Body of pancreas (tissue), 4 donors: ENCODE measurements around the gene SPAG6. TPM values are rescaled to one million over a fixed set of nuclear protein-coding genes. Genes with fewer than 3 reads are reported as not detected.
"Not testable (repeated sequence)": the region's sequence is repeated elsewhere in the genome, so short reads cannot be mapped to it uniquely, and the experiment has no call there.

Experiments used
- ATAC-seq: fragments of 150-250 bp; one replicate; pipeline ENCODE4 v1.9.1; 2016
- DNase-seq, 4 donors: peaks; one replicate each; pipeline ENCODE4 v3.0.0-alpha.2; 2019
- H3K27ac ChIP-seq, 4 donors: fragments of 200-600 bp; sonication (generic); 1 replicate in 3 of 4; 2 replicates in 1 of 4; pipeline versions ENCODE4 v1.5.1 to v1.6.1; 2016 to 2019; ENCODE audit warnings: mild to moderate bottlenecking in 1 of 4, mixed read lengths in 1 of 4, moderate library complexity in 1 of 4
- H3K27me3 ChIP-seq, 2 donors: fragments of 200-600 bp; sonication (generic); one replicate each; pipeline ENCODE4 v1.6.0; 2016; ENCODE audit warnings: mild to moderate bottlenecking in 1 of 2
- H3K36me3 ChIP-seq, 2 donors: fragments of 200-600 bp; sonication (generic); replicated peaks in 1 of 2; 2 replicates each; pipeline ENCODE4 v1.5.1; 2016; ENCODE audit warnings: low read depth in 2 of 2; ENCODE audit not compliant: insufficient read depth in 1 of 2
- H3K4me1 ChIP-seq: fragments of 200-600 bp; sonication (generic); one replicate; pipeline ENCODE4 v1.6.0; 2016
- H3K4me3 ChIP-seq, 2 donors: fragments of 200-600 bp; sonication (generic); 1 replicate in 1 of 2; 2 replicates in 1 of 2; pipeline ENCODE4 v1.5.1; 2016 to 2019
- H3K9me3 ChIP-seq, 3 donors: fragments of 200-600 bp; sonication (generic); 1 replicate in 2 of 3; 2 replicates in 1 of 3; pipeline ENCODE4 v1.5.1; 2016
- POLR2A ChIP-seq, 3 donors: fragments of 450-650 bp; IDR thresholded peaks; one replicate each; pipeline ENCODE4 v1.6.1; 2016; ENCODE audit warnings: antibody characterized with exemption in 3 of 3, mild to moderate bottlenecking in 2 of 3
- WGBS, 2 donors: methylation state at CpG; one replicate each; pipeline ENCODE4 v1.1.5; 2017; 5-methylcytosine and 5-hydroxymethylcytosine counted together
- intact Hi-C: fragments of 100-400 bp; cut with DNase I; formaldehyde crosslinking; loops from one replicate; pipeline ENCODE4 v1.15.1; 2023
- total RNA-seq, 2 donors: library from RNA; depleted of rRNA; stranded (reverse); fragments of >200 nt; gene quantifications; one replicate each; pipeline ENCODE4 v1.1.0, GENCODE V29; 2016
- TF ChIP-seq, protein P1 (sequence below), 7 experiments: fragments of 450-650 bp in 4 of 7; fragments of 200-600 bp in 3 of 7; sonication (generic) in 3 of 7; IDR thresholded peaks; one replicate each; pipeline ENCODE4 v1.5.1; 2016 to 2019; ENCODE audit warnings: antibody characterized with exemption in 7 of 7

The SPAG6 gene
- total RNA-seq, 2 donors from 2014 or later = 0.26 TPM; not detected in 1

GRCh38 chr10:22379059-22379458 lies 33.8 kb downstream of the SPAG6 start:
- Histone ChIP-seq H3K36me3 (no peaks in the 10 kb centered on the region), H3K4me1 (no peaks in the 10 kb centered on the region), H3K4me3 (no peak overlapping the region), H3K27ac (no peak overlapping the region), H3K27me3 (no peaks in the 10 kb centered on the region), H3K9me3 (no peaks in the 10 kb centered on the region)
- DNase-seq (no peak), ATAC-seq (no peak)
- intact Hi-C loops = no loop called here
- 66 to 79% methylated on average over 3 of the region's 3 CpGs for WGBS, 2 donors
- TF ChIP-seq POLR2A (IDR thresholded peaks at IDR 0.05) = no peak
- TF ChIP-seq, protein P1, sequence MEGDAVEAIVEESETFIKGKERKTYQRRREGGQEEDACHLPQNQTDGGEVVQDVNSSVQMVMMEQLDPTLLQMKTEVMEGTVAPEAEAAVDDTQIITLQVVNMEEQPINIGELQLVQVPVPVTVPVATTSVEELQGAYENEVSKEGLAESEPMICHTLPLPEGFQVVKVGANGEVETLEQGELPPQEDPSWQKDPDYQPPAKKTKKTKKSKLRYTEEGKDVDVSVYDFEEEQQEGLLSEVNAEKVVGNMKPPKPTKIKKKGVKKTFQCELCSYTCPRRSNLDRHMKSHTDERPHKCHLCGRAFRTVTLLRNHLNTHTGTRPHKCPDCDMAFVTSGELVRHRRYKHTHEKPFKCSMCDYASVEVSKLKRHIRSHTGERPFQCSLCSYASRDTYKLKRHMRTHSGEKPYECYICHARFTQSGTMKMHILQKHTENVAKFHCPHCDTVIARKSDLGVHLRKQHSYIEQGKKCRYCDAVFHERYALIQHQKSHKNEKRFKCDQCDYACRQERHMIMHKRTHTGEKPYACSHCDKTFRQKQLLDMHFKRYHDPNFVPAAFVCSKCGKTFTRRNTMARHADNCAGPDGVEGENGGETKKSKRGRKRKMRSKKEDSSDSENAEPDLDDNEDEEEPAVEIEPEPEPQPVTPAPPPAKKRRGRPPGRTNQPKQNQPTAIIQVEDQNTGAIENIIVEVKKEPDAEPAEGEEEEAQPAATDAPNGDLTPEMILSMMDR (IDR thresholded peaks at IDR 0.05) = no peak

DNA sequence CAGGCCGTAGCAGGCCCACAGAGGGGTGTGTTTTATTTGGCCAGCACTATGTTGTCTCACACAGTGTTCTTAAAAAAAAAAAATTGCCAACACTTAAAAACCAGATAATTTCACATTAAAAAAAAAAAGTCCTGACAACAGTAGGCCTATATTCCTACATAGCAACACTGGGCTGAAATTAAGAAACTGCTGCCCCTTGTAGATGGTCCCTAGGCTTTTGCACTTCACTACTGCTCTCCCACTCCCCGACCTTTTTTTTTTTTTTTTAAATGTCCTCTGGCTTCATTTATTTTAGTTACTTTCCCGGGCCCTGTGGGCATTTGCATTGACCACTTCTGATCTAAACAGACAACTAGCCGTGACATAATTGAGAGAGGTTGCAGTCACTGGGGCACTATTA lies 36.0 kb downstream of the SPAG6 start:
- intact Hi-C loops = no loop called here
- 79 to 83% methylated on average over 4 of the region's 4 CpGs for WGBS, 2 donors
- DNase-seq = no peak
- no peaks in the 10 kb centered on the region for H3K9me3 ChIP-seq
- no peak for ATAC-seq
- no peak overlapping the region for H3K4me3 ChIP-seq
- no peaks in the 10 kb centered on the region for H3K27me3 ChIP-seq
- no peak overlapping the region for H3K27ac ChIP-seq
- TF ChIP-seq POLR2A (IDR thresholded peaks at IDR 0.05) = no peak
- TF ChIP-seq, protein P1 (IDR thresholded peaks at IDR 0.05) = no peak
- no peaks in the 10 kb centered on the region for H3K36me3 ChIP-seq
- H3K4me1 ChIP-seq = no peaks in the 10 kb centered on the region

GRCh38 chr10:22386503-22386902 lies 41.2 kb downstream of the SPAG6 start:
- no peaks in the 10 kb centered on the region for H3K36me3 ChIP-seq
- ATAC-seq = no peak
- 81 to 83% methylated on average over 1 of the region's 1 CpG for WGBS, 2 donors
- H3K9me3 ChIP-seq = no peaks in the 10 kb centered on the region
- no peaks in the 10 kb centered on the region for H3K4me1 ChIP-seq
- no peak overlapping the region for H3K27ac ChIP-seq
- H3K27me3 ChIP-seq = no peaks in the 10 kb centered on the region
- no peak for TF ChIP-seq POLR2A (IDR thresholded peaks at IDR 0.05)
- TF ChIP-seq, protein P1 (IDR thresholded peaks at IDR 0.05) = no peak
- H3K4me3 ChIP-seq = no peak overlapping the region
- no peak for DNase-seq
- intact Hi-C loops = no loop called here

GRCh38 chr10:22389856-22390589 lies 44.7 kb downstream of the SPAG6 start:
- Histone ChIP-seq H3K27me3 (no peaks in the 10 kb centered on the region), H3K36me3 (no peaks in the 10 kb centered on the region), H3K4me3 (no peak overlapping the region), H3K4me1 (no peaks in the 10 kb centered on the region), H3K9me3 (no peaks in the 10 kb centered on the region), H3K27ac (no peak overlapping the region)
- TF ChIP-seq POLR2A (IDR thresholded peaks at IDR 0.05) = no peak
- TF ChIP-seq, protein P1 (IDR thresholded peaks at IDR 0.05) = no peak
- no peak for DNase-seq
- ATAC-seq = no peak
- 62 to 73% methylated on average over 6 of the region's 6 CpGs for WGBS, 2 donors
- intact Hi-C loops = no loop called here

DNA sequence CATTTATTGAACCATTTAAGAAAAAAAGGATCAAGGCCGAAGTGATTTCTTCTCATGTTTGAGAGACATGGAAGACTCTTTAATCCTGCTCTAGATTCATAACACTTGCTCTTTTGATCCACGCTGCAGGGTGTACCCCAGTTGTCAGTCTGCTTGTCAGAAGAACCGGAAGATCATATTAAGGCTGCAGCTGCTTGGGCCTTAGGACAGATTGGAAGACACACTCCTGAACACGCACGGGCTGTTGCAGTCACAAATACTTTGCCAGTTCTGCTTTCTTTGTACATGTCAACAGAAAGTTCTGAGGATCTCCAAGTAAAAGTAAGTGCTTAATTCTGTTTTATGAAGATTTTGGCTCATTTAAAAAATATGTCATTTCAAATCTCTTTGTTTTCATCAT lies 46.3 kb downstream of the SPAG6 start:
- no peak for ATAC-seq

GRCh38 chr10:22396195-22396594 lies 50.9 kb downstream of the SPAG6 start:
- H3K27me3 ChIP-seq, H3K9me3 ChIP-seq, H3K4me3 ChIP-seq, H3K36me3 ChIP-seq, ATAC-seq, DNase-seq, intact Hi-C loops, H3K27ac ChIP-seq, H3K4me1 ChIP-seq: not testable (repeated sequence)
- WGBS, 2 donors = 28 to 37% methylated on average over 2 of the region's 2 CpGs

More for the DNA sequence above, 46.3 kb downstream of the SPAG6 start:
- no peaks in the 10 kb centered on the region for H3K27me3 ChIP-seq
- H3K27ac ChIP-seq = no peak overlapping the region
- 93% methylated on average over 5 of the region's 5 CpGs for WGBS, 2 donors
- no peaks in the 10 kb centered on the region for H3K9me3 ChIP-seq
- no peak for TF ChIP-seq POLR2A (IDR thresholded peaks at IDR 0.05)
- TF ChIP-seq, protein P1 (IDR thresholded peaks at IDR 0.05) = no peak
- intact Hi-C loops = no loop called here
- H3K4me3 ChIP-seq = no peak overlapping the region
- no peaks in the 10 kb centered on the region for H3K36me3 ChIP-seq
- no peaks in the 10 kb centered on the region for H3K4me1 ChIP-seq
- no peak for DNase-seq

- H3K4me1 ChIP-seq, ATAC-seq, H3K27me3 ChIP-seq, H3K27ac ChIP-seq, H3K9me3 ChIP-seq, intact Hi-C loops, DNase-seq, H3K36me3 ChIP-seq, H3K4me3 ChIP-seq: not testable (repeated sequence)
- 51 to 55% methylated on average over 1 to 2 of the region's 5 CpGs for WGBS, 2 donors
These were observed 61.6 kb downstream of the SPAG6 start for GRCh38 chr10:22406916-22407315.
